NOMO-1 (cell line): ENCODE data around the gene MAMDC4.
"Not testable (repeated sequence)": the region's sequence is repeated elsewhere in the genome, so short reads cannot be mapped to it uniquely, and the experiment has no call there.

Experiments used
- DNase-seq, 2 experiments: peaks; one replicate each; lab custom pipeline; 2025; ENCODE audit not compliant: unreplicated experiment in 2 of 2; lab: John Stamatoyannopoulos, UW

MAMDC4 gene

DNA sequence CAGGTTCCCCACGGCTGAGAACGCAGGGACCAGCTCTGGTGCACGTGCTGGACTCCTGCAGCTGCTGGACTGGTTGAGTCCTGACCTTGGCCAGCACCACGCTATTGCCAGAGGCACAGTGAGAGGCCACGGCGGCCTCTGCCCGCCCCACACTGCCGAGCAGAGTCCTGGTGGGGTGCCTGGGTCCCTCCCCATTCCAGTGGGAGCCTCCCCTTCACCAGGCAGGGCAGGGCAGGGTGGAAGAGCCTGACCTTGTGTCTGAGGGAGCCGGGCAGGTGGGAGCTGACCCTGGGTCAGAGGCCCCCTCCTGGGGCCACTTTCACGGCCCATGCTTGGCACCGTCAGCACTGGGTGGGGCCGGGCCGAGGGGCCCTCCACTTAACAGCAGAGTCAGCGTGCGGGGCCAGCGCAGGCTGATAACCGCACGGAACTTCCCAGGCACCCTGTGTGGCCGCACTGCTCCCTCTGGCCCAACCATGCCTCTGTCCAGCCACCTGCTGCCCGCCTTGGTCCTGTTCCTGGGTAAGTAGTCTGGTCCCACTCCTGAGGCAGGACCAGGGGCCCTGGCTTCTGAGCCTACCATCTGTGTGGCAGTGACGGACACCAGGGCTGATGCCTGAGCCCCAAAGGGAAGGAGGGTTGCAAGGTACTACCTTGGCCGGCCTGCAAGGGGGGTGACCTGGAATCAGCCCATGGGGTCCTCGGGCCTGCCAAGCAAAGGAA lies at the start of gene MAMDC4:
Gene MAMDC4, plus strand, starts transcription at position 406 of the 723 bp plus-strand sequence. Its CDS starts 71 bp downstream, at position 477.
- DNase-seq, result no peak

DNA sequence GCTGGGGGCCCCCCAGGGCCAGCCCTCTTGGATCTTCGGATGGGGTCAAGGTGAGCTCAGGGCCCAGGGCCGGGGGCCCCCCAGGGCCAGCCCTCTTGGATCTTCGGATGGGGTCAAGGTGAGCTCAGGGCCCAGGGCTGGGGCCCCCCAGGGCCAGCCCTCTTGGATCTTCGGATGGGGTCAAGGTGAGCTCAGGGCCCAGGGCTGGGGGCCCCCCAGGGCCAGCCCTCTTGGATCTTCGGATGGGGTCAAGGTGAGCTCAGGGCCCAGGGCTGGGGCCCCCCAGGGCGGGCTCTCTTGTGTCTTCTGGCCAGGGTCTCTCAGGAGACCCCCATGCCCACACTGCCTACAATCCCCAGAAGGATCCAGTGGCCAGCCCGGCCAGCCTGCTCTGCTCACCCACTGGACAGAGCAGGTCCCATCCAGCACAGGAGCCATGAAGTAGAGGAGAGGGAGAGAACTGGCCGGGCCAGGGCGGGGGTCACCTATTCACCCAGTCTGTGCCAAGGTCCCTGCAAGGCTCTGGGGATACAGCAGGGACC lies 49.1 kb upstream of the MAMDC4 start:
- not testable (repeated sequence) for DNase-seq

DNA sequence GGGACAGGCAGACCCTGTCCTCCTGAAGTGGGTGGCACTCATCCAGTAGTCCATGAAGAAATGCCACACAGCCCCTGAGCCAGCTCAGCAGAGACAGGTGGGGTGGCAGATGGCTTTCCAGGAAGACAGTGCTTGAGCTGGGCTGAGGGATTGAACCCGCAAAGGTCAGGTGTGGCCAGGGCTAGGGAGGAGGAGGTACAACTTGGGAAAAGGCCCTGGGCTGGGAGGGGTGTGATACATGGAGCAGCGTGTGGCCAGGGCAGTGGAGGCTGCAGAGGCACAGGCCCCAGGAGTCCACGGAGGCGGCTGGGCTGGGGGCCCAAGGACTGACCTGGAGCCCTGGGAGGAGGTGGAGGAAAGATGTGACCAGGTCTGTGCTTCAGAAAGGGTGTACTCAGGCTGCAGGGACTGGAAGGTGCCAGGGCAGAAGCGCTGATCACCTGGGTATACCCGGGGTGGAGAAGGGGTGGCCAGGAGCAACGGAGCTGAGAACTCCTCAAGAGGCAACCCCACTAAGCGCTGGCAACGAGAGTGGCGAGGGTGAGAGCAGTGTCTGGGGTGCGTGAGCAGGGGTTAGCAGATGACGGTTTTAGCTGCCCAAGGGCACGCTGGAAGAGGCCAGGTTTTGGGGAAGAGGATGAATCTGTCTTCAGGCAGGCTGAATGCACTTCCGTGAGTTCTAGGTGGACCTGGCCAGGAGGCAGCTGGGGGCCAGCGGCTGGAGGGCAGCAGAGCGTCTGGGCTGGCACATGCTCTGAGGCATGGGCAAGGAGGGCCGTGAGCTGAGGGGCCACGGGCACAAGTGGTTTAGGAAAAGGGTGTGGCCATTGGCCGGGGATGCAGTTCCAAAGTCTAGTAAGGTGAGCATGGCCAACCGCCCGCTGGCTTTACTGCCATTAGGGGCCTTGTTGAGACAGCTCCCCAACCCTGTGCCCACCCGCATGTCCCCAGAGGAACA lies 48.3 kb upstream of the MAMDC4 start:
- DNase-seq, result no peak

- DNase-seq, result no peak
These were observed 47.5 kb upstream of the MAMDC4 start for GRCh38 chr9:136804509-136805206.

GRCh38 chr9:136805207-136805740 lies 46.9 kb upstream of the MAMDC4 start:
- DNase-seq, result no peak

DNA sequence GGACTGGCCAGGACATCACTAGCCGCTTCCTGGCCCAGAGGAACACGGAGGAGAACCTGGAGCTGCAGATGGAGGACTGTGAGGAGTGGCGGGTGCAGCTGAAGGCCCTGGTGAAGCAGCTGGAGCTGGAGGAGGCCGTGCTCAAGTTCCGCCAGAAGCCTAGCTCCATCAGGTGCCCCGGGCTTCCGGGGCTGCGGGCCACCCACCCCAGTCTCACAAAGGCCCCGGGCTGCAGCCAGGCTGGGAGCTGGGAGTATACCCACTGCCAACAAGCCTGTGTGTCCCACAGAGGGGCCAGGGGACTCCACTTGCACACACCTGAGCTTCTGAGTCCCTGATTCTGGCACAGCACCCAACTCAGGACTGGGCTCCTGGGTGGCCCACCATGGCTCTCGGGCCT lies 46.1 kb upstream of the MAMDC4 start:
- no peak for DNase-seq

DNA sequence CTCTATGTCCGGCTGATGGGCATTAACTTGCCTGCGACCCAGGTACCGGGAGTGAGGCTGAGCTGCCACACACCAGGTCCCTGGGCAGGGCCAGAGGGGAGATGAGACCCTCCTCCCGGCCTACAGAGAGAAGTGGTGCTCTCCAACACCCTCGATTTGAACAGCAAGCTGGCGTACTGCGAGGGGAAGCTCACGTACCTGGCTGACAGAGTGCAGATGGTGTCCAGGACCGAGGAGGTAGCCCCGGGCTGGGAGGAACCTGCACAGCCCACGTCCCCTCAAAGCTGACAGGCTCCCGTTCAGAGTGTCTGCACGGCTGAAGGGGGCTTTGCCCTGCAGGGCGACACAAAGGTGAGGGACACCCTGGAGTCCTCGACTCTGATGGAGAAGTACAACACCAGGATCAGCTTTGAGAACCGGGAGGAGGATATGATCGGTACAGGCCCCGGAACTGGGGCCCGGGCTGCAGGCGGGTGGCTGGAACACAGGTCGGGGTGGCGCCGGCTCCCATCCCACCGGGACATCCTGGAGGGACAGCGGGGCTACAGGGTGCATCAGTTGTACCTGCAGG lies 45.4 kb upstream of the MAMDC4 start:
- DNase-seq, result no peak

- DNase-seq, result peak; percentile 90 to 93
These were observed 44.7 kb upstream of the MAMDC4 start, which contains the start of gene RABL6 for GRCh38 chr9:136807281-136808074. Gene RABL6, plus strand, starts transcription at chr9:136807948. Its CDS starts 249 bp downstream, at chr9:136808197.

DNA sequence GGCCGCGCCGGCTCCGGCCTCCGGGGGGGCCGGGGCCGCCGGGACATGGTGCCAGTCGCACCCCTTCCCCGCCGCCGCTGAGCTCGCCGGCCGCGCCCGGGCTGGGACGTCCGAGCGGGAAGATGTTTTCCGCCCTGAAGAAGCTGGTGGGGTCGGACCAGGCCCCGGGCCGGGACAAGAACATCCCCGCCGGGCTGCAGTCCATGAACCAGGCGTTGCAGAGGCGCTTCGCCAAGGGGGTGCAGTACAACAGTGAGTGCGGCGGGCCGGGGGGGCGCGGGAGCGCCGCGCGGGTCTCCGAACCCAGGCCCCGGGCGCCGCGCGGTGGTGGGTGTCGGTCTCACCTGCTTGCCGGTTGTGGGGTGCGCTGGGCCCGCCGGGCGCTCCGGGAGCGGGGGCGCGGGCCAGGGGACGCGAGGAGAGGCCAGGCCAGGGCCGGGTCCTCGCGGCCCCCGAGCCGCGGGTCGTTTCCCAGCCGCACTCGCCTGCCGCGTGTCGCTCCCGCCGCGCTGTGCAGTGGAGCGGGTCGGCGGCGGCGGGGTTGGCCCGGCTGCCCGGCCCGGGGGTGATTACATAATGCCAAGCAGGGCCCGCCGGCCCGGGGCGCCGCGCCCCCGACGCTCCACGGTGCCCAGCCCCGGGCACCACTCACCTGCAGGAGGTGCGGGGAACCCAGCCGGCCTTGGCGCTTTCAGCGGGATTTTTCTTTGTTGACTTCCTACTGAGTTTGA lies 43.9 kb upstream of the MAMDC4 start:
- peak in 1 of 2 experiments; percentile 22 for DNase-seq

DNA sequence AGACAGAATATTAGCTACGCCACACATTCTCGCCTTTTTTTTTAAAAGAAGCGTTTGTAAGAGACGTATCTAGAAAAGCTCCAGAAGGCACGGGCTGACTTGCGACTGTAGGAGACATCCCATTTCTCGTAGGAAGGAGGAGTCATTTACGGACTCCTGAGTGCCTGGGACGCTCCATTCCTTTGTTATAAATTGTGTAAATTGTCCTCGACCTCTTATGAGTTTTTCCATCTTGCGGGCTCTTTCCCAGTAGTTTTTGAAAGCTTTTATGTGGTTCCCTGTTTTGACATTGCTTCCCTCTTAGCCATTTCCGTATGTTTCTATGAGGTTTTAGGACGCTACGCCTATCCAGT lies 43.4 kb upstream of the MAMDC4 start:
- DNase-seq, result peak in 1 of 2 experiments; percentile 49

DNA sequence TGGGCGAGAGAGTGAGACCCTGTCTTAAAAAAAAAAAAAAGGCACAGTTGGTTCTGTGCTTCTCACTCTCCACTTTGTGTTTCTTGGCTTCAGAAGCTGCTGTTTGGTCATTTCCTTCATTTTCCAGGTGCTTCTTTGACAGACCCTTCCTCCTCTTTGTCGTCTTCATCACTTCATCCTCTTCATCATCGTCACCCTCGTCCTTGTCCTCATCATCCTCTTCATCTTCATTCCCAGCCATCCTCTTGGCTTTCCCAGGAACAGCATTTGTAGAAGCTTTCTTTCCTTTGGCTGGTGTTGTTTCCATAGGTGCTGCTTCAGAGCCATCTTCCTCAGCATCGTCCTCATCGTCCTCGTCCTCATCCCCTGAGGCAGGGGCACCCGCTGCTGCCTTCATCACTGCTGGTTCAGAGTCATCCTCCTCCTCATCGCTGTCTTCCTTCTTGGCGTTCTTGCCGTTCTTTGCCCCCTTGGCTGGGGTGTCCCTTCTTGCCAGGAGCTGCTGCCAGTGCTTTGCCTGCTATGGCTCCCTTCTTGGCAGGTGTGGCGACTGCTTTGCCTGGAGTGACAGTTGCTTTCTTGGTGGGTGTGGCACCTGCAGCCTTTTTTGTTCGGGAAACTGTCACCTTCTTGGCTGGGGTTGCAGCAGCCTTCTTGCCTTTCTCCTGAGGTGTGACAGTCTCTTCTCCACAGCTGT lies 37.3 kb upstream of the MAMDC4 start:
- no peak for DNase-seq

- DNase-seq, result no peak
These were observed 36.7 kb upstream of the MAMDC4 start for GRCh38 chr9:136815422-136815782.

DNA sequence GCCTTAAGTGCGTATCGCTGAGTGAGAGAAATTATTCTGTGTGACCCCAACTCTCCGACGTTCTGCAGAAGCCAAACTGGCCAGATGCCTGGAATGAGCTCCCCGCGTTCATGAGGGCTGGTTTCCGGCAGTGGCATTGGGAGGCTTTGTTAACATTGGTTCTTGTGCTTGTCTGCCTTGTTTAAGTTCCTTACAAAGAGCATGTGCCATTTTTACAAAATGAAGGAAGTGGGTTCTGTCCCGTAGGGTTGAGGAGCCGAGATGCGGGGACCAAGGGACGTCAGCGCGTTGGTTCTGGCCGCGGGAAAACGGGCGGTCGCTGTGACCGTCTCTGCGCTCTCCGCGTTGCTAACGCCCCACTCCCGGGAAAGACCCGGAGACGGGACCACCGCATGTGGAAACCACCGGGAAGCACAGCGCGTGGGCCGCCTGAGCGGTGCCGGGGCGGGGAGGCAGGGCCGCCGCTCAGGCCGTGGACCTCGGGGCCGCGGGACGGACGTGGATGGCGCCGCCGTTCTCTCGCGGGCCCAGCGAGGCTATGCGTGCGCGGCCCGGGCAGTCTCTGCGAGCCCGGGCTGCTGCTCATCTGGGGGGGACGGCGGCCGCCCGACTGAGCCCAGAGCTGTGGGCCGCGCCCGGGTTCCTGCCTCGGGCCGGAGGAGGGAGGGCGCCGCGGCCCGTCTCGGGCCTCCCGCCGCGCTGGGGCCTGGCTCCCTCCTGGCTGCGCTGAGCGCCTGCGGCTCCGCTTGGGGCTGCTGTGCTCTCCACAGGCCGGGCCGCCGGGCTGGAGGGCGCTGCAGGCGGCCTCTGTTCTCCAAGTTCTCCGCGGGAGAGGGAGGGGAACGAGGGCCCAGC lies 30.9 kb upstream of the MAMDC4 start:
- no peak for DNase-seq

DNA sequence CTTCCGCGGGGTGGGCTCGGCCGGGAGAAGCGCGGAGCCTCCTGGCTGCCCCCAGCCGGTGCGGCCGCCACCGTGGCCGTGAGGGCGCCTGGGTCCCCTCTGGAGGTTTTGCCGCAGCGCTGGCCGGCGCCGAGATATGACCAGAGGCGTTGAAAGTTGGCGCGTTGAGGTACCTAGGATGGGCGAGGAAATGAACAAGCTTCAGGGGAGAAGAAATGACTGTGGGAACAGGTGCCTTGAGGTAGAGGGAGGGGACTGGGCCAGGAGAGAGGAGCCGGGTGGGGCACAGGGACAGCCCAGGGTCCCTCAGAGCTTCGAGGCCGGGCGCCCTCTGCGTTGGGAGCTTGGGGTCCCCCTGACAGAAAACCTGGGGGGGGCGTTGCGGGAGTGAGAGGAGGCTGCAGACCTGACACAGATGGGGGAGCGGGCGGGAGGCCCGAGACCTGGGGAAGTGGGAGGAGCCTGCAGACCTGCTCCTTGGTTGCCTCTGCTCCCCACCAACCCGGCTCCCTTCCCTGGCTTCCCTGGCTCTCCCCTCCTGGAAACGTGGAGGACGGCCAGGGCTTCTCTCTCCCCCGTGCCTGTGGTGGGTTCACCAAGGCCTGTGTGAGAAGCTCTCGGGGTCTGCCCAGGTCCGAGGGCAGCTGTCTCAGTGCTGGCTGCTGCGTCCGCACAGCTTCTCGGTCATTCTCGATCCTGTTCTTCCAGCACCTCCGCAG lies 30.2 kb upstream of the MAMDC4 start:
- DNase-seq, result no peak

- DNase-seq, result no peak
These were observed 28.8 kb upstream of the MAMDC4 start for GRCh38 chr9:136823136-136824046.
